Activated effector memory CD4-positive, alpha-beta T cell treated with Interleukin-2 at 50 U/mL for 16 hours (primary cell): Measurements from ENCODE around the gene ASXL1.

ENCODE experiments used
- DNase-seq: peaks from one replicate; pipeline ENCODE4 v3.0.0-alpha.2; 2020

ASXL1 gene

GRCh38 chr20:32468313-32468640 lies 110.1 kb downstream of the ASXL1 start:
- DNase-seq = no peak

GRCh38 chr20:32468860-32469259 lies 110.7 kb downstream of the ASXL1 start:
- no peak for DNase-seq

- DNase-seq = no peak
These were observed 112.1 kb downstream of the ASXL1 start for GRCh38 chr20:32470025-32470861.

GRCh38 chr20:32470940-32471339 lies 112.8 kb downstream of the ASXL1 start:
- DNase-seq = no peak

GRCh38 chr20:32472581-32473207 lies 114.6 kb downstream of the ASXL1 start:
- no peak for DNase-seq

GRCh38 chr20:32473231-32474008 lies 115.3 kb downstream of the ASXL1 start:
- DNase-seq = no peak

GRCh38 chr20:32474009-32474716 lies 116.0 kb downstream of the ASXL1 start:
- no peak for DNase-seq

- DNase-seq = no peak
These were observed 116.5 kb downstream of the ASXL1 start for GRCh38 chr20:32474717-32474966.

- DNase-seq = no peak
These were observed 117.1 kb downstream of the ASXL1 start for GRCh38 chr20:32474967-32475811.

- DNase-seq = no peak
These were observed 118.8 kb downstream of the ASXL1 start for GRCh38 chr20:32476684-32477593.

- DNase-seq = no peak
These were observed 119.7 kb downstream of the ASXL1 start for GRCh38 chr20:32477594-32478512.

- no peak for DNase-seq
These were observed 120.4 kb downstream of the ASXL1 start for GRCh38 chr20:32478576-32478975.

GRCh38 chr20:32479012-32479411 lies 120.9 kb downstream of the ASXL1 start:
- DNase-seq = no peak

GRCh38 chr20:32479697-32480171 lies 121.6 kb downstream of the ASXL1 start:
- no peak for DNase-seq

GRCh38 chr20:32480371-32481241 lies 122.5 kb downstream of the ASXL1 start:
- DNase-seq = no peak

- DNase-seq = no peak
These were observed 123.4 kb downstream of the ASXL1 start for GRCh38 chr20:32481311-32482142.

GRCh38 chr20:32482143-32482441 lies 124.0 kb downstream of the ASXL1 start:
- DNase-seq = no peak
